UCSD-AML1 (cell line): ENCODE results near the gene SVBP.
"Not testable (repeated sequence)": the region's sequence is repeated elsewhere in the genome, so short reads cannot be mapped to it uniquely, and the experiment has no call there.

Experiments used
- DNase-seq: peaks from one replicate; lab custom pipeline; 2025; ENCODE audit not compliant: unreplicated experiment; lab: John Stamatoyannopoulos, UW

The SVBP gene

GRCh38 chr1:42841440-42842147 lies 24.4 kb upstream of the SVBP start:
- no peak for DNase-seq

- DNase-seq = no peak
These were observed 23.8 kb upstream of the SVBP start for GRCh38 chr1:42841010-42841409.

GRCh38 chr1:42838482-42839190 lies 21.4 kb upstream of the SVBP start:
- DNase-seq = no peak

- DNase-seq = no peak
These were observed 20.5 kb upstream of the SVBP start for GRCh38 chr1:42837709-42838108.

GRCh38 chr1:42835422-42835821 lies 18.2 kb upstream of the SVBP start:
- no peak for DNase-seq

GRCh38 chr1:42834803-42835202 lies 17.6 kb upstream of the SVBP start:
- DNase-seq = no peak

- DNase-seq = no peak
These were observed 16.8 kb upstream of the SVBP start for GRCh38 chr1:42833981-42834380.

- no peak for DNase-seq
These were observed 15.5 kb upstream of the SVBP start for GRCh38 chr1:42832641-42833240.

GRCh38 chr1:42831273-42831672 lies 14.1 kb upstream of the SVBP start:
- DNase-seq = no peak

GRCh38 chr1:42830631-42831030 lies 13.4 kb upstream of the SVBP start:
- DNase-seq = no peak

GRCh38 chr1:42825036-42825851 lies 8.0 kb upstream of the SVBP start:
- DNase-seq = no peak

- DNase-seq = no peak
These were observed 7.4 kb upstream of the SVBP start for GRCh38 chr1:42824481-42825035.

GRCh38 chr1:42822800-42823392 lies 5.7 kb upstream of the SVBP start:
- no peak for DNase-seq

- no peak for DNase-seq
These were observed 4.5 kb upstream of the SVBP start for GRCh38 chr1:42821690-42822089.

- no peak for DNase-seq
These were observed 3.6 kb upstream of the SVBP start for GRCh38 chr1:42820813-42821212.

- DNase-seq = no peak
These were observed 779 bp upstream of the SVBP start for GRCh38 chr1:42817976-42818375.

GRCh38 chr1:42817440-42817767 lies 207 bp upstream of the SVBP start:
- DNase-seq = no peak

GRCh38 chr1:42815941-42816584 lies 1.1 kb downstream of the SVBP start:
- DNase-seq = no peak

GRCh38 chr1:42814815-42815214 lies 2.4 kb downstream of the SVBP start:
- not testable (repeated sequence) for DNase-seq

GRCh38 chr1:42807056-42807668 lies 10.0 kb downstream of the SVBP start:
- no peak for DNase-seq
